Natural killer cell (primary cell): ENCODE results near the gene STK32C. TPM values are rescaled to one million over a fixed set of nuclear protein-coding genes. Genes with fewer than 3 reads are reported as not detected.
"Not testable (repeated sequence)": the region's sequence is repeated elsewhere in the genome, so short reads cannot be mapped to it uniquely, and the experiment has no call there.

ENCODE experiments used
- ATAC-seq, 3 donors: fragments of 150-1000 bp in 2 of 3; fragments of 200-7000 bp in 1 of 3; cut with Tn5 transposase; 1 replicate in 1 of 3; 2 replicates in 2 of 3; pipeline ENCODE4 v1.10.0; 2021; ENCODE audit warnings: mild to moderate bottlenecking in 2 of 3, moderate library complexity in 2 of 3
- DNase-seq, 2 donors: peaks; one replicate each; pipeline versions ENCODE4 v3.0.0 to v3.0.0-alpha.2; 2013 to 2021; ENCODE audit warnings: mixed read lengths in 1 of 2
- H3K27ac ChIP-seq: one replicate; pipeline ENCODE4 v1.5.1; 2013; ENCODE audit warnings: mild to moderate bottlenecking, low read length
- H3K27me3 ChIP-seq: one replicate; pipeline ENCODE4 v1.6.1; 2013; ENCODE audit warnings: low read length; ENCODE audit not compliant: control insufficient read depth, insufficient read depth
- H3K36me3 ChIP-seq: one replicate; pipeline ENCODE4 v1.6.1; 2013; ENCODE audit warnings: low read length; ENCODE audit not compliant: control insufficient read depth, insufficient read depth
- H3K4me1 ChIP-seq: one replicate; pipeline ENCODE4 v1.6.1; 2013; ENCODE audit warnings: low read length; ENCODE audit not compliant: control insufficient read depth, insufficient read depth
- H3K4me3 ChIP-seq: one replicate; pipeline ENCODE4 v1.5.1; 2013; ENCODE audit warnings: low read length
- H3K9me3 ChIP-seq: one replicate; pipeline ENCODE4 v1.6.1; 2013; ENCODE audit warnings: low read length; ENCODE audit not compliant: control insufficient read depth, insufficient read depth
- H3K27ac Mint-ChIP-seq, 2 donors: one replicate each; pipeline ENCODE4 v1.8.0; 2022; ENCODE audit warnings: mild to moderate bottlenecking in 2 of 2, mixed read lengths in 2 of 2, moderate library complexity in 1 of 2
- H3K27me3 Mint-ChIP-seq, 2 donors: one replicate each; pipeline ENCODE4 v1.8.0; 2022; ENCODE audit warnings: low read depth in 2 of 2, mixed read lengths in 2 of 2
- H3K36me3 Mint-ChIP-seq: one replicate; pipeline ENCODE4 v1.8.0; 2022; ENCODE audit warnings: mixed read lengths
- H3K4me1 Mint-ChIP-seq, 2 donors: one replicate each; pipeline ENCODE4 v1.8.0; 2022; ENCODE audit warnings: mixed read lengths in 2 of 2
- H3K4me3 Mint-ChIP-seq: one replicate; pipeline ENCODE4 v1.8.0; 2022; ENCODE audit warnings: mild to moderate bottlenecking, moderate library complexity, mixed read lengths
- H3K9me3 Mint-ChIP-seq, 2 donors: one replicate each; pipeline ENCODE4 v1.8.0; 2022; ENCODE audit warnings: mixed read lengths in 2 of 2
- WGBS: methylation state at CpG from one replicate; pipeline ENCODE4 v1.1.7; 2013; ENCODE audit warnings: missing lambda C conversion rate; ENCODE audit not compliant: insufficient coverage; 5-methylcytosine and 5-hydroxymethylcytosine counted together
- intact Hi-C: fragments of 100-400 bp; cut with micrococcal nuclease; formaldehyde crosslinking; loops from one replicate; pipeline ENCODE4 v1.14.2; 2022
- total RNA-seq, 4 donors: library from RNA; stranded (reverse); fragments of 120-200 nt in 1 of 4; gene quantifications; one replicate each; pipeline versions ENCODE4 v1.2.3 to v1.2.4, GENCODE V29; 2013 to 2022
- TF ChIP-seq, protein P1 (sequence below): fragments of 200-600 bp; IDR thresholded peaks from one replicate; pipeline ENCODE4 v1.8.0; 2022; ENCODE audit warnings: antibody characterized with exemption

The STK32C gene
- total RNA-seq, 3 donors from 2014 or later (not counting 1 experiment from before 2014, with no cell fraction given) = 12.7 to 22.1 (median 17.9) TPM

DNA sequence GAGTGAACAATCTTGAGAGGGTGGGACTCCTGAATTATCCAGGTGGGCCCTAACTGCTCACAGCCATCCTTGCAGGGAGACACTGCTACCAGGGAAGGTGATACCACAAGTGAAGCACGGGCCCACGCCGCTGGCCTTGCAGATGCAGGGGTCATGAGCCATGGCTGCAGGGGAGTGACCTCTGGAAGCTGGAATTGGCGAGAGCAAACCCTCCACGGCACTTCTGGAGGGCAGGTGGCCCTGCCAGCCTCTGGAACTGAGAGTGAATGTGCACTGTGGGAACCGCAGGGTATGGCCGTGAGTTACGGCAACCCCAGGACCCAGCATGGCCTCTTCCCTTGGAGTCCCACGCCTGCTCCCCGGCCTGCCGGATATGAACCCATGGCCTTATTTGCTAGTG lies 37.5 kb downstream of the STK32C start:
- no peaks in the 10 kb centered on the region for H3K36me3 Mint-ChIP-seq
- Histone ChIP-seq H3K27ac (no peak overlapping the region), H3K4me3 (no peak overlapping the region), H3K36me3 (no peaks in the 10 kb centered on the region), H3K9me3 (no peaks in the 10 kb centered on the region), H3K27me3 (no peaks in the 10 kb centered on the region), H3K4me1 (no peaks in the 10 kb centered on the region)
- no peak overlapping the region for H3K4me3 Mint-ChIP-seq
- ATAC-seq (no peak), DNase-seq (no peak)
- H3K27ac Mint-ChIP-seq = no peak overlapping the region
- WGBS = 94% methylated on average over 11 of the region's 11 CpGs
- peaks cover 12 to 15% of the 10 kb centered on the region in 2 donors for H3K4me1 Mint-ChIP-seq
- intact Hi-C loops = no loop called here
- no peaks in the 10 kb centered on the region for H3K27me3 Mint-ChIP-seq
- TF ChIP-seq, protein P1, sequence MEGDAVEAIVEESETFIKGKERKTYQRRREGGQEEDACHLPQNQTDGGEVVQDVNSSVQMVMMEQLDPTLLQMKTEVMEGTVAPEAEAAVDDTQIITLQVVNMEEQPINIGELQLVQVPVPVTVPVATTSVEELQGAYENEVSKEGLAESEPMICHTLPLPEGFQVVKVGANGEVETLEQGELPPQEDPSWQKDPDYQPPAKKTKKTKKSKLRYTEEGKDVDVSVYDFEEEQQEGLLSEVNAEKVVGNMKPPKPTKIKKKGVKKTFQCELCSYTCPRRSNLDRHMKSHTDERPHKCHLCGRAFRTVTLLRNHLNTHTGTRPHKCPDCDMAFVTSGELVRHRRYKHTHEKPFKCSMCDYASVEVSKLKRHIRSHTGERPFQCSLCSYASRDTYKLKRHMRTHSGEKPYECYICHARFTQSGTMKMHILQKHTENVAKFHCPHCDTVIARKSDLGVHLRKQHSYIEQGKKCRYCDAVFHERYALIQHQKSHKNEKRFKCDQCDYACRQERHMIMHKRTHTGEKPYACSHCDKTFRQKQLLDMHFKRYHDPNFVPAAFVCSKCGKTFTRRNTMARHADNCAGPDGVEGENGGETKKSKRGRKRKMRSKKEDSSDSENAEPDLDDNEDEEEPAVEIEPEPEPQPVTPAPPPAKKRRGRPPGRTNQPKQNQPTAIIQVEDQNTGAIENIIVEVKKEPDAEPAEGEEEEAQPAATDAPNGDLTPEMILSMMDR = no peak
- H3K9me3 Mint-ChIP-seq = no peaks in the 10 kb centered on the region

DNA sequence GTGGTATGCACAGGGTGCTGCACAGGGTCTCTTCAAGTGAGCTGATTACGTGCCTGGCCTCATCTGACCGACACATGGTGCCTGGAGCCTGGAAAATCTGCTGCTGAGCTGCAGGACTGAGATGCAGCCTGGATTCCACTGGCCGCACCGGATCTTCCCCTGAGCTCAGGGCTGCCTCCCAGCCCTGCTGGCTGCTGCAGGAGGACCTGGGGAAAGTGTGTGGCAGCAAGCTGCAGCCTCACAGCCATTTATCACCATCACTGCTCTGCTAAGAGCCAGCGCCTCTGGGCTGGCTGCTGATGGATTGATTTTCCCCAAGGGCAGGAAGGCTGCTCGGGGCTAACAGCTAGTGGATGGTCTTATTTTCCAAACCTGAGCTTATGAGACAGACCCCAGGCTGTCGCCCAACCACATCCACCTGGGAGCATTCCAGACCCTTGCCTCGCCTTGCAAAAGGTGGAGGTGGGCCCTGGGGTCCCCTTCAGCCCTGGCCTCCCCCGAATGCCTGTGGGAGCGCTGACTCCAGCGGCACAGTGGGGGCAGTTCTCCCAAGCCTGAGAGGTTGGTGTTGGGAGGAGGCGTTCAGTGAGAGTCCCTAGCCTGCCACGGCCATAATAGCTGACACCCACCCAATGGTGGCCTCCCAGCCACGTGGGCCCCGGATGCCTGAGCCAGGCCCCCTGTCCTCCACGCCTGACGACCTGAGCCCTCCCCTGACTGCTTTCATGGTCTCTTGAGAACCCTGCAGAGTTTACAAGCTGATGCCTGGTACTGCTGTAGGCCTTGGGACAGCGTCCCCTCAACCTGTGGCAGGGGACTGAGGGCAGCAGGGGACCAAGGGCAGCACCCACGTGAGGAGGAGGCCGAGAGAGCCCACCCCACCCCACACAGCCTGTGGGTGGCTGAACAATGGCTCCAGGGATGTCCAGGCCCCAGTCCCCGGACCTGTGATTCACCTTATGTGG lies 38.2 kb downstream of the STK32C start:
- Mint-ChIP-seq H3K9me3 (no peaks in the 10 kb centered on the region), H3K4me3 (no peak overlapping the region), H3K36me3 (no peaks in the 10 kb centered on the region), H3K4me1 (peaks cover 12 to 15% of the 10 kb centered on the region in 2 donors), H3K27me3 (no peaks in the 10 kb centered on the region), H3K27ac (no peak overlapping the region)
- Histone ChIP-seq H3K27ac (no peak overlapping the region), H3K4me3 (no peak overlapping the region), H3K27me3 (no peaks in the 10 kb centered on the region), H3K4me1 (no peaks in the 10 kb centered on the region), H3K36me3 (no peaks in the 10 kb centered on the region), H3K9me3 (no peaks in the 10 kb centered on the region)
- intact Hi-C loops = no loop called here
- no peak for DNase-seq
- ATAC-seq = no peak
- WGBS = 91% methylated on average over 21 of the region's 21 CpGs
- TF ChIP-seq, protein P1 = no peak

DNA sequence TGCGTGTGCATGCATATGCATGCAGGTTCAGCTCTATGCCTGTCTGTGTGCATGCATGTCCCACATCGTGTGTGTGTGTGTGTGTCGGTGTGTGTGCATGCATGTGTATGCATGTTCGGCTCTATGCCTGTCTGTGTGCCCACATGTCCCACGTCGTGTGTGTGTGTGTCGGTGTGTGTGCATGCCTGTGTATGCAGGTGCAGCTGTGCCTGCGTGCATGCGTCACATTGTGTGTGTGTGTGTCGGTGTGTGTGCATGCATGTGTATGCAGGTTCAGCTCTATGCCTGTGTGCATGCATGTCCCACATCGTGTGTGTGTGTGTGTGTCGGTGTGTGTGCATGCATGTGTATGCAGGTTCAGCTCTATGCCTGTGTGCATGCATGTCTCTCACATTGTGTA lies 39.8 kb downstream of the STK32C start:
- H3K4me3 ChIP-seq, H3K9me3 ChIP-seq, H3K27ac ChIP-seq, H3K36me3 Mint-ChIP-seq, H3K9me3 Mint-ChIP-seq, H3K27me3 Mint-ChIP-seq, H3K36me3 ChIP-seq, H3K27me3 ChIP-seq, H3K4me1 ChIP-seq, ATAC-seq, H3K27ac Mint-ChIP-seq, H3K4me3 Mint-ChIP-seq, DNase-seq, intact Hi-C loops: not testable (repeated sequence)
- WGBS = 94% methylated on average over 12 of the region's 12 CpGs
- H3K4me1 Mint-ChIP-seq = peaks cover 12 to 15% of the 10 kb centered on the region in 2 donors

DNA sequence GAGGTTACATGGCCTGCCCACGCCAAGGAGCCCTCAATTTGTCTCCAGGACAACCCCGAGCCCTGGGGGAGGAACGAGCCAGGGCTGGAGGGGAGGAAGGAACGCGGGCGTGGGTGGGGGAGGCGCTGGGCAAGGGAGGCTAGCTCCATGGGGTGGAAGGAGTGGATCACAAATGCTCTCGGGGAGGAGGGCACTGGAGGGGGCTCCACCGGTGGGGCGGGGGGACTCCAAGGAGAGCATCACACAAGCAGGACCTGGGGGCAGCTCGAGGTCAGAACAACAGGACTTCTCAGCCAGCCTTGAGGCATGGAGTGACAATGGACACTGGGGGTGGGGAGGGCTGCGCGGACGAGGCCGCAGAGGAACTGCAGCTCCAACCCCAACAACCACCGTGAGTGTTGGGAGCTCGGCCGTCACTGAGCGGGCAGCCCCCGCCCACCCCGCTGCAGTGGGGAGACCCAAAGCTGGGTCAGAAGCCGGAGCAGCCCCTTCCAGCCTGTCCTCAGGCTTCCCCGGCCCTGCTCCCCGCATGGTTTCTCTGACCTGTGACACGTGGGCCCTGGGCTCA lies 41.1 kb downstream of the STK32C start:
- Mint-ChIP-seq H3K9me3 (no peaks in the 10 kb centered on the region), H3K4me1 (peaks cover 12 to 15% of the 10 kb centered on the region in 2 donors), H3K36me3 (no peaks in the 10 kb centered on the region), H3K27ac (no peak overlapping the region), H3K4me3 (no peak overlapping the region), H3K27me3 (no peaks in the 10 kb centered on the region)
- ATAC-seq (no peak), DNase-seq (no peak)
- Histone ChIP-seq H3K36me3 (no peaks in the 10 kb centered on the region), H3K27ac (no peak overlapping the region), H3K9me3 (no peaks in the 10 kb centered on the region), H3K27me3 (no peaks in the 10 kb centered on the region), H3K4me3 (no peak overlapping the region), H3K4me1 (no peaks in the 10 kb centered on the region)
- intact Hi-C loops = no loop called here
- 65% methylated on average over 25 of the region's 25 CpGs for WGBS
- TF ChIP-seq, protein P1 = no peak
